ENCODE results near the gene MAP2K3. TPM values are rescaled to one million over a fixed set of nuclear protein-coding genes. Genes with fewer than 3 reads are reported as not detected.
"Not testable (repeated sequence)": the region's sequence is repeated elsewhere in the genome, so short reads cannot be mapped to it uniquely, and the experiment has no call there.

The MAP2K3 gene
- total and polyA plus RNA-seq, 2 of the 4 experiments (the other 2 are of a cell fraction): 23.5 to 82.2 TPM

GRCh38 chr17:21346107-21346506 is 61.6 kb downstream of the MAP2K3 start:
- H2BK20ac ChIP-seq (ENCODE audit: low read depth, low read length); intact Hi-C loops (cut with micrococcal nuclease); H3K9ac ChIP-seq (ENCODE audit: low read depth, low read length); H2AK9ac ChIP-seq (replicated peaks; ENCODE audit: low read depth, low read length, poor library complexity); H3K9me1 ChIP-seq (ENCODE audit: insufficient read depth, low read length); H3K27ac ChIP-seq (ENCODE audit: insufficient read depth, low read length); CTCF ChIA-PET; H3K4me1 ChIP-seq (ENCODE audit: control insufficient read depth, insufficient read depth, low read length); H3K23ac ChIP-seq (ENCODE audit: low read depth, low read length); H3K4ac ChIP-seq (ENCODE audit: low read depth, low read length); H3K4me2 ChIP-seq (ENCODE audit: low read depth, low read length); H3K27me3 ChIP-seq (ENCODE audit: control insufficient read depth, insufficient read depth, low read length); H4K5ac ChIP-seq (ENCODE audit: low read depth, low read length); BruUV-seq (replicated peaks); dilution Hi-C loops (cut with HindIII; ENCODE audit: low sequenced_read_pairs, unreplicated experiment); H3K14ac ChIP-seq (replicated peaks; ENCODE audit: low read depth, low read length); H4K8ac ChIP-seq (ENCODE audit: low read depth in 2 of 2, low read length in 2 of 2); H3K56ac ChIP-seq (ENCODE audit: extremely low read depth, insufficient read depth, low read length); H4K20me1 ChIP-seq (ENCODE audit: insufficient read depth, low read length); H2BK120ac ChIP-seq (ENCODE audit: low read depth, low read length); H2AFZ ChIP-seq (replicated peaks; ENCODE audit: low read length, poor library complexity); H3K9me3 ChIP-seq (ENCODE audit: control insufficient read depth, insufficient read depth, low read length); POLR2A ChIA-PET (ENCODE audit: unreplicated experiment); in situ Hi-C loops (cut with MboI; ENCODE audit: low sequenced_read_pairs); H2AK5ac ChIP-seq (ENCODE audit: low read depth, low read length); H3K4me3 ChIP-seq (ENCODE audit: insufficient read depth, low read depth, low read length); ATAC-seq (ENCODE audit: low read depth); DNase-seq; H4K91ac ChIP-seq (ENCODE audit: insufficient read depth, low read depth, low read length); H2BK15ac ChIP-seq (ENCODE audit: low read depth, low read length); H3K79me1 ChIP-seq (ENCODE audit: low read depth in 1 of 2, low read length in 2 of 2); H3K36me3 ChIP-seq (ENCODE audit: control insufficient read depth, insufficient read depth, low read length); H2BK5ac ChIP-seq (ENCODE audit: low read depth, low read length, poor library complexity, severe bottlenecking); H3K18ac ChIP-seq (ENCODE audit: low read depth, low read length): not testable (repeated sequence)
- no CpG with 5 or more reads among the region's 2 CpGs for WGBS, 2 experiments (ENCODE audit: extremely low coverage in 2 of 2, insufficient read length in 1 of 2)

GRCh38 chr17:21346651-21347250 is 62.2 kb downstream of the MAP2K3 start:
- dilution Hi-C loops (cut with HindIII; ENCODE audit: low sequenced_read_pairs, unreplicated experiment); CTCF ChIA-PET; H4K20me1 ChIP-seq (ENCODE audit: insufficient read depth, low read length); ATAC-seq (ENCODE audit: low read depth); H2BK5ac ChIP-seq (ENCODE audit: low read depth, low read length, poor library complexity, severe bottlenecking); H3K23ac ChIP-seq (ENCODE audit: low read depth, low read length); H3K27ac ChIP-seq (ENCODE audit: insufficient read depth, low read length); H2BK15ac ChIP-seq (ENCODE audit: low read depth, low read length); H2BK120ac ChIP-seq (ENCODE audit: low read depth, low read length); DNase-seq; H2AK5ac ChIP-seq (ENCODE audit: low read depth, low read length); POLR2A ChIA-PET (ENCODE audit: unreplicated experiment); BruUV-seq (replicated peaks); H3K9ac ChIP-seq (ENCODE audit: low read depth, low read length); H3K14ac ChIP-seq (replicated peaks; ENCODE audit: low read depth, low read length); H3K4ac ChIP-seq (ENCODE audit: low read depth, low read length); H2BK20ac ChIP-seq (ENCODE audit: low read depth, low read length); intact Hi-C loops (cut with micrococcal nuclease); H3K4me3 ChIP-seq (ENCODE audit: insufficient read depth, low read depth, low read length); H3K4me1 ChIP-seq (ENCODE audit: control insufficient read depth, insufficient read depth, low read length); in situ Hi-C loops (cut with MboI; ENCODE audit: low sequenced_read_pairs); H2AFZ ChIP-seq (replicated peaks; ENCODE audit: low read length, poor library complexity); H3K79me1 ChIP-seq (ENCODE audit: low read depth in 1 of 2, low read length in 2 of 2); H3K56ac ChIP-seq (ENCODE audit: extremely low read depth, insufficient read depth, low read length); H3K27me3 ChIP-seq (ENCODE audit: control insufficient read depth, insufficient read depth, low read length); H4K5ac ChIP-seq (ENCODE audit: low read depth, low read length); H4K91ac ChIP-seq (ENCODE audit: insufficient read depth, low read depth, low read length); H3K4me2 ChIP-seq (ENCODE audit: low read depth, low read length); H4K8ac ChIP-seq (ENCODE audit: low read depth in 2 of 2, low read length in 2 of 2); H3K9me3 ChIP-seq (ENCODE audit: control insufficient read depth, insufficient read depth, low read length); H2AK9ac ChIP-seq (replicated peaks; ENCODE audit: low read depth, low read length, poor library complexity); H3K9me1 ChIP-seq (ENCODE audit: insufficient read depth, low read length); H3K18ac ChIP-seq (ENCODE audit: low read depth, low read length); H3K36me3 ChIP-seq (ENCODE audit: control insufficient read depth, insufficient read depth, low read length): not testable (repeated sequence)
- 60% methylated on average over 1 of the region's 10 CpGs; no CpG with 5 or more reads in 1 of the 2 experiments for WGBS, 2 experiments (ENCODE audit: extremely low coverage in 2 of 2, insufficient read length in 1 of 2)
